Dermis microvascular lymphatic vessel endothelial cell (primary cell): ENCODE results near the gene GTF3A. TPM values are rescaled to one million over a fixed set of nuclear protein-coding genes. Genes with fewer than 3 reads are reported as not detected.
A peak's percentile ranks its signal among the peaks of the same experiment; 100 is the strongest.
"Not testable (repeated sequence)": the region's sequence is repeated elsewhere in the genome, so short reads cannot be mapped to it uniquely, and the experiment has no call there.

Source experiments
- DNase-seq, 2 donors: peaks; one replicate each; pipeline versions ENCODE4 v3.0.0 to v3.0.0-alpha.2; 2010; ENCODE audit warnings: low read depth in 2 of 2
- total RNA-seq: library from RNA; depleted of rRNA; stranded (reverse); fragments of >200 nt; gene quantifications from 2 replicates; pipeline ENCODE4 v1.2.1, GENCODE V29; 2014

The GTF3A gene
- 99.8 and 106 TPM in 2 replicates for total RNA-seq

GRCh38 chr13:27424246-27425157 lies at the start of gene GTF3A:
TSS of gene GTF3A (plus strand) at chr13:27424619.
- DNase-seq, result peak; percentile 71 to 88

- DNase-seq, result peak; percentile 38 to 79
Observed at GRCh38 chr13:27374650-27375049, 49.8 kb upstream of the GTF3A start.

GRCh38 chr13:27375686-27376326 lies 48.6 kb upstream of the GTF3A start:
- peak; percentile 25 to 52 for DNase-seq

- no peak for DNase-seq
Observed at GRCh38 chr13:27379126-27379525, 45.3 kb upstream of the GTF3A start.

- peak; percentile 16 to 44 for DNase-seq
Observed at GRCh38 chr13:27379694-27380641, 44.5 kb upstream of the GTF3A start.

- DNase-seq, result no peak
Observed at GRCh38 chr13:27381601-27382000, 42.8 kb upstream of the GTF3A start.

- DNase-seq, result no peak
Observed at GRCh38 chr13:27383104-27383921, 41.1 kb upstream of the GTF3A start.

GRCh38 chr13:27384285-27384684 lies 40.1 kb upstream of the GTF3A start:
- DNase-seq, result no peak

GRCh38 chr13:27388241-27388640 lies 36.2 kb upstream of the GTF3A start:
- DNase-seq, result no peak

- no peak for DNase-seq
Observed at GRCh38 chr13:27389891-27390290, 34.5 kb upstream of the GTF3A start.

GRCh38 chr13:27391471-27391870 lies 32.9 kb upstream of the GTF3A start:
- DNase-seq, result no peak

- no peak for DNase-seq
Observed at GRCh38 chr13:27393101-27393500, 31.3 kb upstream of the GTF3A start.

- DNase-seq, result no peak
Observed at GRCh38 chr13:27395007-27395510, 29.4 kb upstream of the GTF3A start.

- DNase-seq, result no peak
Observed at GRCh38 chr13:27396252-27396846, 28.1 kb upstream of the GTF3A start.

GRCh38 chr13:27398360-27398759 lies 26.1 kb upstream of the GTF3A start:
- DNase-seq, result no peak

GRCh38 chr13:27400405-27400804 lies 24.0 kb upstream of the GTF3A start:
- DNase-seq, result not testable (repeated sequence)

GRCh38 chr13:27401210-27401609 lies 23.2 kb upstream of the GTF3A start:
- no peak for DNase-seq

GRCh38 chr13:27403203-27403678 lies 21.2 kb upstream of the GTF3A start:
- no peak for DNase-seq

- DNase-seq, result no peak
Observed at GRCh38 chr13:27403727-27404385, 20.6 kb upstream of the GTF3A start.
